Esophagus squamous epithelium (tissue), 5 donors: ENCODE data around the gene ATP2A3. TPM values are rescaled to one million over a fixed set of nuclear protein-coding genes. Genes with fewer than 3 reads are reported as not detected.

Source experiments
- DNase-seq: peaks from one replicate; lab custom pipeline; 2025; lab: John Stamatoyannopoulos, UW
- H3K27ac ChIP-seq, 4 donors: fragments of 200-600 bp; sonication (generic); one replicate each; pipeline ENCODE4 v1.5.1; 2016 to 2019; ENCODE audit warnings: mild to moderate bottlenecking in 1 of 4
- H3K27me3 ChIP-seq, 4 donors: fragments of 200-600 bp; sonication (generic); 1 replicate in 3 of 4; 2 replicates in 1 of 4; pipeline versions ENCODE4 v1.5.1 to v1.6.0; 2017 to 2021; ENCODE audit warnings: antibody characterized with exemption in 1 of 4
- H3K36me3 ChIP-seq, 3 donors: fragments of 200-600 bp; sonication (generic); one replicate each; pipeline ENCODE4 v1.5.1; 2016 to 2019
- H3K4me1 ChIP-seq, 3 donors: fragments of 200-600 bp; sonication (generic); one replicate each; pipeline ENCODE4 v1.5.1; 2017 to 2019
- H3K4me3 ChIP-seq, 4 donors: fragments of 200-600 bp; sonication (generic); 1 replicate in 3 of 4; 2 replicates in 1 of 4; pipeline ENCODE4 v1.5.1; 2016 to 2019; ENCODE audit warnings: mild to moderate bottlenecking in 2 of 4, moderate library complexity in 1 of 4
- H3K9me3 ChIP-seq, 3 donors: fragments of 200-600 bp; sonication (generic); one replicate each; pipeline ENCODE4 v1.5.1; 2016 to 2019
- POLR2A ChIP-seq, 4 donors: fragments of 450-650 bp; IDR thresholded peaks; one replicate each; pipeline ENCODE4 v1.6.1; 2017; ENCODE audit warnings: antibody characterized with exemption in 4 of 4, mild to moderate bottlenecking in 4 of 4, moderate library complexity in 3 of 4
- WGBS, 2 donors: methylation state at CpG; one replicate each; pipeline ENCODE4 v1.1.5; 2018; 5-methylcytosine and 5-hydroxymethylcytosine counted together
- intact Hi-C: fragments of 100-400 bp; cut with DNase I; formaldehyde crosslinking; loops from one replicate; pipeline ENCODE4 v1.15.0; 2022
- total RNA-seq, 4 donors: library from RNA; depleted of rRNA; stranded (reverse); fragments of >200 nt; gene quantifications; one replicate each; pipeline ENCODE4 v1.1.0, GENCODE V29; 2016
- TF ChIP-seq, protein P1 (sequence below), 6 experiments: fragments of 450-650 bp in 4 of 6; fragments of 200-600 bp in 2 of 6; sonication (generic) in 2 of 6; IDR thresholded peaks; one replicate each; pipeline ENCODE4 v1.5.1; 2016 to 2019; ENCODE audit warnings: antibody characterized with exemption in 6 of 6, mild to moderate bottlenecking in 4 of 6, moderate library complexity in 4 of 6
- donor health status: DM: yes; HTN: yes; CAD: no.

ATP2A3 gene
- total RNA-seq, 4 donors from 2014 or later, result 2.7 to 9.9 (median 5.3) TPM

DNA sequence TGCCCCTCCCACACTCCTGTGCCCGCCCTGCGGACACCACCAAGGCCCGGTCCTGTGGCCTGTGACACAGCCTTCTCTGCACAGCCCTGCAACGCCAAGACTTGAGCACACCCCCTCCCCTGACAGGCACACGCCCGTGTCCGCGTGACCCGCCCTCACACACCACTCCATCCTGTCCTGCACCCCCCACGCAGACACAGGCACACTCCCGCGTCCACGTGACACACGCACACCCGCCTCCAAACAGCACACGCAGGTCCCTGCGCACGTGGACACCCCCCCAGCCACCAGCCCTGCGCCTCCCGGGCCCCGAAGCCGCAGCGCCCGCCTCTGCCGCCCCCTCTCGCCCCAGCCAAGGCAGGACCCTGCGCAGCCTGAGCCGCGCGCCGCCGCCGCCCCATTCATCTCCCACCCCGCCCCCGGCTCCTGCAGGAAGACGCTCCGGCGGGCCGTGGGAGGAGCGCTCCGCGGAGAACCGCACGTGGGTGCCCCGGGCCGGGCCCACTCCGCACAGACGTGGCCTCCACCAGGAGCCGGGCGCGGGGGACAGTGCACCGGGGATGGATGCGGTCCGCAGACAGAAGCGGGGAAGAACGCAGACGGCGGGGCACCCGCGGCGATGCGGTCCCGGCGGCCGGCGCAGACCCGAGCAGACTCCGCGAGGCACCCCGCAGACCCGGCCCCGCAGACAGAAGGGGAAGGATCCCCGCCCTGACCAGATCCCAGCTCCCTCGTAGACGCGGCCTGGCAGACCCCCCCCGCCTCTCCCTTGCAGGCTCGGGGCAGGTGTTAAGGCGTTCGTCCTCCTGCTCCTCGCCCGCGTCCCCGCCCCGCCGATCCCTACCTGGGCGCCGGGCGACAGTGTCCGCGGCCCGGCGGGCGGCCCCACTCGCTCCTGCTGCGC lies 71.9 kb downstream of the ATP2A3 start:
- WGBS, 2 donors, result 0% methylated on average over 21 of the region's 96 CpGs; no CpG with 5 or more reads in 1 of the 2 donors
- no peak for TF ChIP-seq POLR2A (IDR thresholded peaks at IDR 0.05)
- TF ChIP-seq, protein P1, sequence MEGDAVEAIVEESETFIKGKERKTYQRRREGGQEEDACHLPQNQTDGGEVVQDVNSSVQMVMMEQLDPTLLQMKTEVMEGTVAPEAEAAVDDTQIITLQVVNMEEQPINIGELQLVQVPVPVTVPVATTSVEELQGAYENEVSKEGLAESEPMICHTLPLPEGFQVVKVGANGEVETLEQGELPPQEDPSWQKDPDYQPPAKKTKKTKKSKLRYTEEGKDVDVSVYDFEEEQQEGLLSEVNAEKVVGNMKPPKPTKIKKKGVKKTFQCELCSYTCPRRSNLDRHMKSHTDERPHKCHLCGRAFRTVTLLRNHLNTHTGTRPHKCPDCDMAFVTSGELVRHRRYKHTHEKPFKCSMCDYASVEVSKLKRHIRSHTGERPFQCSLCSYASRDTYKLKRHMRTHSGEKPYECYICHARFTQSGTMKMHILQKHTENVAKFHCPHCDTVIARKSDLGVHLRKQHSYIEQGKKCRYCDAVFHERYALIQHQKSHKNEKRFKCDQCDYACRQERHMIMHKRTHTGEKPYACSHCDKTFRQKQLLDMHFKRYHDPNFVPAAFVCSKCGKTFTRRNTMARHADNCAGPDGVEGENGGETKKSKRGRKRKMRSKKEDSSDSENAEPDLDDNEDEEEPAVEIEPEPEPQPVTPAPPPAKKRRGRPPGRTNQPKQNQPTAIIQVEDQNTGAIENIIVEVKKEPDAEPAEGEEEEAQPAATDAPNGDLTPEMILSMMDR (IDR thresholded peaks at IDR 0.05), result no peak
- DNase-seq, result peak; percentile 66
- H3K36me3 ChIP-seq, result no peaks in the 10 kb centered on the region
- H3K9me3 ChIP-seq, result no peaks in the 10 kb centered on the region
- intact Hi-C loops, result no loop called here
- peak overlapping the region; percentile 54 to 91 (median 62) for H3K4me3 ChIP-seq
- H3K4me1 ChIP-seq, result peaks cover 74 to 91% (median 84%) of the 10 kb centered on the region in 3 donors
- peak overlapping the region; percentile 70 to 94 (median 90) for H3K27ac ChIP-seq
- H3K27me3 ChIP-seq, result no peaks in the 10 kb centered on the region

- Histone ChIP-seq H3K36me3 (no peaks in the 10 kb centered on the region), H3K27ac (peak overlapping the region in 3 of 4 donors; percentile 88 to 94 (median 92)), H3K4me3 (peak overlapping the region; percentile 54 to 91 (median 62)), H3K27me3 (no peaks in the 10 kb centered on the region), H3K4me1 (peaks cover 78 to 97% (median 91%) of the 10 kb centered on the region in 3 donors), H3K9me3 (no peaks in the 10 kb centered on the region)
- intact Hi-C loops, result no loop called here
- WGBS, 2 donors, result 44 to 52% methylated on average over 9 of the region's 12 CpGs
- no peak for DNase-seq
- TF ChIP-seq, protein P1 (IDR thresholded peaks at IDR 0.05), result no peak
- no peak for TF ChIP-seq POLR2A (IDR thresholded peaks at IDR 0.05)
These were observed 72.6 kb downstream of the ATP2A3 start for GRCh38 chr17:3891626-3892094.

- Histone ChIP-seq H3K4me3 (no peak overlapping the region), H3K4me1 (peaks cover 78 to 97% (median 90%) of the 10 kb centered on the region in 3 donors), H3K36me3 (no peaks in the 10 kb centered on the region), H3K27ac (peak overlapping the region; percentile 86 to 94 (median 90)), H3K9me3 (no peaks in the 10 kb centered on the region), H3K27me3 (no peaks in the 10 kb centered on the region)
- TF ChIP-seq, protein P1 (IDR thresholded peaks at IDR 0.05), result no peak
- no peak for TF ChIP-seq POLR2A (IDR thresholded peaks at IDR 0.05)
- intact Hi-C loops, result no loop called here
- 44 to 57% methylated on average over 2 to 4 of the region's 4 CpGs for WGBS, 2 donors
- DNase-seq, result no peak
These were observed 73.4 kb downstream of the ATP2A3 start for GRCh38 chr17:3890878-3891219.

DNA sequence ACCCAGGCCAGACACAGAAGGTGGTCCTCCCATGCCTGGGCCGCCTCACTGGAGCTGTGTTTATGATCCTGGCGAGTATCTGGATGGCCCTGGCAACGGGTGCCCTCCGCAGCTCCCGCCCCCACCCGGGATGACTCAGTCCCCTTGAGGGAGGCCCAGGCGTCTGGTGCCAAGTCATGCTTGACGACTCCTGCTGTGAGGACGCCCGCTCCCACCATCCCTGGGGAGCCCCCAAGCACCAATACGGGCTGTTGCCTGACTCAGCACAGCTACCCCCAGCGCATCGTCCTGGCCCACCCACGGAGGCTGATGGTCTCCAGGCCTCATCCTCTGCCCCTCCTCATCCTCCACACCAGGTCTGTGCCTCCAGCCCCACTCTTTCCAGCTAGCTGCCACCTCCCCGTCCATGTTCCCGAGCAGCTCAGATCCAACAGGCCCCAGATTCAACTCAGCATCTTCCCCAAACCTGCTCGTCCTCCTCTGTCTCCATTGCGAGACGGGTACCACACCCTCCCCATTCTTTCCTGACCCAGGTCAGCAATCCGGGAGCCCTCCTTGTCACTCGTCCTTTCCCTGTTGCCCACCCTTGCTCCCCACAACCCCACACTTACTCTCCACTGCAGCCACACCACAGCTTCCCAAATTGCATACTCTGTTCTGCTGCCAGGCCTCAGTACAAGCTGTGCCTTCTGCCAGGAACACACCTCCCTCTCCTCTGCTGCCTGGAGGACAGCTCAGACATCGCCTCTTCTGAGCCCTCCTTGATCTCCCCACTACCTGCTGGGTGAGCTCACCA lies 74.0 kb downstream of the ATP2A3 start:
- WGBS, 2 donors, result 29 to 37% methylated on average over 12 to 19 of the region's 22 CpGs
- TF ChIP-seq, protein P1 (IDR thresholded peaks at IDR 0.05), result no peak
- no peak for TF ChIP-seq POLR2A (IDR thresholded peaks at IDR 0.05)
- Histone ChIP-seq H3K4me3 (peak overlapping the region in 1 of 4 donors; percentile 21), H3K9me3 (no peaks in the 10 kb centered on the region), H3K36me3 (peaks cover 0 to 2% (median 0%) of the 10 kb centered on the region in 3 donors), H3K27ac (peak overlapping the region; percentile 86 to 94 (median 90)), H3K27me3 (no peaks in the 10 kb centered on the region), H3K4me1 (peaks cover 72 to 97% (median 86%) of the 10 kb centered on the region in 3 donors)
- intact Hi-C loops, result no loop called here
- no peak for DNase-seq
